A549 treated with Mapracorat at 1 μM for 4 hours (cell line): Measurements from ENCODE around the gene MFF. TPM values are rescaled to one million over a fixed set of nuclear protein-coding genes. Genes with fewer than 3 reads are reported as not detected.

Source experiments
- total RNA-seq: library from RNA; stranded (reverse); fragments of 200-300 nt; extraction: Qiagen RNA extraction; gene quantifications from 5 replicates; pipeline ENCODE4 v1.2.3, GENCODE V29; 2022

Gene MFF
- 97.7 to 123 TPM (median 102 TPM) in 5 replicates for total RNA-seq

GRCh38 chr2:227324995-227325838 lies at the start of gene MFF:
Gene MFF (plus strand): TSS chr2:227325251. CDS start chr2:227330666, 5,415 bp downstream.

GRCh38 chr2:227379095-227379494 lies 54.0 kb downstream of the MFF start, which contains the start of gene TM4SF20:
Gene TM4SF20 (minus strand): TSS chr2:227379306. CDS start chr2:227379268, 38 bp downstream.

GRCh38 chr2:227387583-227387982 lies 62.5 kb downstream of the MFF start, which contains the start of gene SCYGR1:
Gene SCYGR1 (minus strand): TSS chr2:227387949. CDS start chr2:227387949, 0 bp downstream.

Other genes starting within 250 kb of the MFF start
- gene COL4A4, start 161.0 kb upstream of the MFF start, total RNA-seq = 1.1 to 2.5 TPM (median 1.7 TPM) in 5 replicates
- 0.54 to 1.6 TPM (median 0.80 TPM) in 5 replicates for gene COL4A3, start 160.6 kb upstream of the MFF start, total RNA-seq
- gene TM4SF20, start 54.1 kb downstream of the MFF start, total RNA-seq = 7.5 to 8.8 TPM (median 7.6 TPM) in 5 replicates
- gene SCYGR1, start 62.7 kb downstream of the MFF start, total RNA-seq = not detected in 5 replicates
- gene AGFG1, start 146.9 kb downstream of the MFF start, total RNA-seq = 105 to 134 TPM (median 115 TPM) in 5 replicates